ENCODE data around the gene MAML3. TPM values are rescaled to one million over a fixed set of nuclear protein-coding genes. Genes with fewer than 3 reads are reported as not detected.

The MAML3 gene
- total RNA-seq, 2 donors from 2014 or later = 29.2 to 32.2 TPM

- no peak for TF ChIP-seq CTCF (conservative IDR thresholded peaks at IDR 0.05)
- H3K36me3 Mint-ChIP-seq (ENCODE audit: low read depth) = peaks cover 7% of the 10 kb centered on the region
- H3K9ac ChIP-seq (ENCODE audit: extremely low read depth, low read length, poor library complexity, severe bottlenecking) = no peak overlapping the region
- no peaks in the 10 kb centered on the region for H3K27me3 Mint-ChIP-seq (ENCODE audit: insufficient read depth)
- no peaks in the 10 kb centered on the region for H3K27me3 ChIP-seq (ENCODE audit: control insufficient read depth, insufficient read depth, low read length, poor library complexity, severe bottlenecking)
- DNase-seq = no peak
- peak overlapping the region; percentile 80 for H3K27ac Mint-ChIP-seq
- peaks cover 7% of the 10 kb centered on the region for H3K9me3 ChIP-seq (ENCODE audit: control insufficient read depth, low read length)
- 71 to 76% methylated on average over 4 to 6 of the region's 6 CpGs for WGBS, 2 experiments (ENCODE audit: insufficient coverage in 1 of 2, insufficient read length in 1 of 2)
- no peaks in the 10 kb centered on the region for H3K4me1 ChIP-seq (ENCODE audit: control insufficient read depth, insufficient read depth, low read length)
- no peak overlapping the region for H3K4me3 Mint-ChIP-seq
- no peak overlapping the region for H3K4me3 ChIP-seq (ENCODE audit: low read length)
- no peaks in the 10 kb centered on the region for H3K9me3 Mint-ChIP-seq
- H3K27ac ChIP-seq (ENCODE audit: low read depth, low read length) = no peak overlapping the region
- H3K36me3 ChIP-seq (ENCODE audit: control insufficient read depth, insufficient read depth, low read length) = peaks cover 13% of the 10 kb centered on the region
- H3K4me1 Mint-ChIP-seq = peaks cover 41% of the 10 kb centered on the region
These were observed 15.6 kb downstream of the MAML3 start for GRCh38 chr4:140138428-140138827.

GRCh38 chr4:140137671-140138070, 16.3 kb downstream of the MAML3 start:
- H3K27ac ChIP-seq (ENCODE audit: low read depth, low read length) = no peak overlapping the region
- H3K4me1 ChIP-seq (ENCODE audit: control insufficient read depth, insufficient read depth, low read length) = no peaks in the 10 kb centered on the region
- Mint-ChIP-seq H3K9me3 (no peaks in the 10 kb centered on the region), H3K4me3 (no peak overlapping the region), H3K36me3 (ENCODE audit: low read depth) (peaks cover 7% of the 10 kb centered on the region), H3K4me1 (peaks cover 43% of the 10 kb centered on the region), H3K27me3 (ENCODE audit: insufficient read depth) (no peaks in the 10 kb centered on the region), H3K27ac (peak overlapping the region; percentile 81)
- no peak overlapping the region for H3K4me3 ChIP-seq (ENCODE audit: low read length)
- peaks cover 7% of the 10 kb centered on the region for H3K9me3 ChIP-seq (ENCODE audit: control insufficient read depth, low read length)
- no peak for TF ChIP-seq CTCF (conservative IDR thresholded peaks at IDR 0.05)
- no peaks in the 10 kb centered on the region for H3K27me3 ChIP-seq (ENCODE audit: control insufficient read depth, insufficient read depth, low read length, poor library complexity, severe bottlenecking)
- H3K9ac ChIP-seq (ENCODE audit: extremely low read depth, low read length, poor library complexity, severe bottlenecking) = no peak overlapping the region
- H3K36me3 ChIP-seq (ENCODE audit: control insufficient read depth, insufficient read depth, low read length) = peaks cover 13% of the 10 kb centered on the region
- DNase-seq = no peak
- WGBS, 2 experiments (ENCODE audit: insufficient coverage in 1 of 2, insufficient read length in 1 of 2) = 60 to 70% methylated on average over 3 of the region's 3 CpGs

GRCh38 chr4:140136509-140136908, 17.5 kb downstream of the MAML3 start:
- no peak overlapping the region for H3K27ac Mint-ChIP-seq
- no peak for DNase-seq
- peaks cover 19% of the 10 kb centered on the region for H3K36me3 ChIP-seq (ENCODE audit: control insufficient read depth, insufficient read depth, low read length)
- H3K9me3 ChIP-seq (ENCODE audit: control insufficient read depth, low read length) = peaks cover 7% of the 10 kb centered on the region
- no peaks in the 10 kb centered on the region for H3K27me3 ChIP-seq (ENCODE audit: control insufficient read depth, insufficient read depth, low read length, poor library complexity, severe bottlenecking)
- H3K4me3 Mint-ChIP-seq = no peak overlapping the region
- no peak overlapping the region for H3K4me3 ChIP-seq (ENCODE audit: low read length)
- WGBS, 2 experiments (ENCODE audit: insufficient coverage in 1 of 2, insufficient read length in 1 of 2) = 83 to 99% methylated on average over 1 to 4 of the region's 4 CpGs
- peaks cover 7% of the 10 kb centered on the region for H3K36me3 Mint-ChIP-seq (ENCODE audit: low read depth)
- H3K4me1 Mint-ChIP-seq = peaks cover 47% of the 10 kb centered on the region
- no peak overlapping the region for H3K9ac ChIP-seq (ENCODE audit: extremely low read depth, low read length, poor library complexity, severe bottlenecking)
- no peaks in the 10 kb centered on the region for H3K4me1 ChIP-seq (ENCODE audit: control insufficient read depth, insufficient read depth, low read length)
- TF ChIP-seq CTCF (conservative IDR thresholded peaks at IDR 0.05) = no peak
- H3K9me3 Mint-ChIP-seq = no peaks in the 10 kb centered on the region
- H3K27me3 Mint-ChIP-seq (ENCODE audit: insufficient read depth) = no peaks in the 10 kb centered on the region
- H3K27ac ChIP-seq (ENCODE audit: low read depth, low read length) = no peak overlapping the region
